ENCODE results near the gene BMP8B.

The BMP8B gene

GRCh38 chr1:39721664-39722063 is 67.0 kb downstream of the BMP8B start:
- H3K27ac ChIP-seq: no peak overlapping the region
- TF ChIP-seq CTCF (IDR thresholded peaks at IDR 0.05) (no peak), ZFX (IDR thresholded peaks at IDR 0.05; ENCODE audit: borderline replicate concordance) (no peak)

- H3K27ac ChIP-seq: no peak overlapping the region
- peak; percentile 78 for TF ChIP-seq CTCF (IDR thresholded peaks at IDR 0.05)
- TF ChIP-seq ZFX (IDR thresholded peaks at IDR 0.05; ENCODE audit: borderline replicate concordance): no peak
Observed at GRCh38 chr1:39720094-39720999, 68.3 kb downstream of the BMP8B start.

GRCh38 chr1:39717809-39718208 is 70.9 kb downstream of the BMP8B start:
- TF ChIP-seq CTCF (IDR thresholded peaks at IDR 0.05): no peak
- no peak for TF ChIP-seq ZFX (IDR thresholded peaks at IDR 0.05; ENCODE audit: borderline replicate concordance)
- no peak overlapping the region for H3K27ac ChIP-seq

- no peak overlapping the region for H3K27ac ChIP-seq
- TF ChIP-seq CTCF (IDR thresholded peaks at IDR 0.05): no peak
- TF ChIP-seq ZFX (IDR thresholded peaks at IDR 0.05; ENCODE audit: borderline replicate concordance): no peak
Observed at GRCh38 chr1:39713557-39713956, 75.1 kb downstream of the BMP8B start.

GRCh38 chr1:39711966-39712340 is 76.7 kb downstream of the BMP8B start:
- no peak overlapping the region for H3K27ac ChIP-seq
- TF ChIP-seq CTCF (IDR thresholded peaks at IDR 0.05) (no peak), ZFX (IDR thresholded peaks at IDR 0.05; ENCODE audit: borderline replicate concordance) (no peak)

- TF ChIP-seq CTCF (IDR thresholded peaks at IDR 0.05) (no peak), ZFX (IDR thresholded peaks at IDR 0.05; ENCODE audit: borderline replicate concordance) (no peak)
Observed at GRCh38 chr1:39711104-39711965, 77.3 kb downstream of the BMP8B start.

More at GRCh38 chr1:39711104-39711965, 77.3 kb downstream of the BMP8B start:
- no peak overlapping the region for H3K27ac ChIP-seq

All from 22Rv1 (cell line).